ENCODE measurements around the gene LSM3.

Gene LSM3

DNA sequence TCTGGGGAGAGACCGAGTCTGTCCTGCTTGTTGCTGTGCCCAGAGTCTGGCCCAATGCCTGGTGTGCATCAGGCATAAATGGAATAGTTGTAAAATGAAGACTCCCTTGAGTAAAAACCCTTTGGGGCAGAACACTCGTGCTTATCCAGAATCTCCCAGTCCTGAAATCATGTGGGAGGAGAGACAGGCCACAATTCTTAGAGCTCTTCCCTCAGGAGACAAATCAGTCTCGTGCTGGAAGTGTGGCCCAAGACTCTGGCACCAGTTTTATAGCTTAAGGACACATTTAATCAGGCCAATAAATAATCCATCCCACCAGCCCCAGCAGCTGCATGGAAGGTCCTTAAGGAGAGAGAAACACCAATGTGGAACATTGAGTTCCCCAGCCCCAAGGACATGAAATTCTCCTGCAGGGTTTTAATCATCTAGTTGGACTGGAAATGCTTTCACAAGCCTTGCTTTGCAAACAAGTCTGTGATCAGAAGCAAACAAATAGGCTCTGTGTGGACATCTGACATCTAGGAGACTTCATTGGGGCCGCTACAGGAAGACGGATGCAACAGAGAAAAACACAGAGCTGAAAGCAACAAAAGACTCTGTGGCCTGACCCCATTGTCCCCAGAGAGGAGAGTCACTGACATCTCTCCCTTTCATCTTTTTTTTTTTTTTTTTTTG, 70.4 kb downstream of the LSM3 start:
- TF ChIP-seq CTCF (IDR thresholded peaks at IDR 0.05; ENCODE audit: extremely low read depth, missing control alignments), result no peak
- DNase-seq (ENCODE audit: low spot score), result no peak

Measured in GM20000 (cell line).